MCF 10A (cell line): ENCODE data around the gene SGSM1. TPM values are rescaled to one million over a fixed set of nuclear protein-coding genes. Genes with fewer than 3 reads are reported as not detected.

ENCODE experiments used
- BruUV-seq: library from RNA; stranded (reverse); fragments of 400-500 nt; replicated peaks from 2 replicates; lab custom pipeline; 2021; lab: Mats Ljungman, UMichigan
- CTCF ChIA-PET: fragments of 300-600 bp; sonication (Branson Sonifier 250); formaldehyde crosslinking; extraction: SDS; loops from one replicate; lab custom pipeline; 2021; ENCODE audit warnings: antibody characterized with exemption, inconsistent platforms; lab: Yijun Ruan, JAX
- POLR2A ChIA-PET: fragments of 300-600, 350-650 bp; sonication (Branson Sonifier 250); formaldehyde crosslinking; extraction: SDS; loops from one replicate; lab custom pipeline; 2020; ENCODE audit warnings: antibody characterized with exemption, inconsistent platforms; lab: Yijun Ruan, JAX
- DNase-seq: peaks from one replicate; pipeline ENCODE4 v3.0.0-alpha.2; 2018; ENCODE audit not compliant: unreplicated experiment
- H3K27ac Mint-ChIP-seq: one replicate; pipeline ENCODE4 v1.8.0; 2022; ENCODE audit warnings: mild to moderate bottlenecking, low read depth, mixed read lengths; ENCODE audit not compliant: unreplicated experiment
- H3K27me3 Mint-ChIP-seq: one replicate; pipeline ENCODE4 v1.8.0; 2022; ENCODE audit warnings: mixed read lengths; ENCODE audit not compliant: insufficient read depth, unreplicated experiment
- H3K36me3 Mint-ChIP-seq: one replicate; pipeline ENCODE4 v1.8.0; 2022; ENCODE audit warnings: mild to moderate bottlenecking, moderate library complexity, mixed read lengths; ENCODE audit not compliant: insufficient read depth, unreplicated experiment
- H3K4me1 Mint-ChIP-seq: one replicate; pipeline ENCODE4 v1.8.0; 2022; ENCODE audit warnings: mixed read lengths; ENCODE audit not compliant: insufficient read depth, unreplicated experiment
- H3K4me3 Mint-ChIP-seq: one replicate; pipeline ENCODE4 v1.8.0; 2022; ENCODE audit warnings: mild to moderate bottlenecking, moderate library complexity, mixed read lengths; ENCODE audit not compliant: unreplicated experiment
- H3K9me3 Mint-ChIP-seq: one replicate; pipeline ENCODE4 v1.8.0; 2022; ENCODE audit warnings: mixed read lengths; ENCODE audit not compliant: unreplicated experiment
- CTCF ChIP-seq: fragments of 200-600 bp; IDR thresholded peaks from one replicate; pipeline ENCODE4 v1.8.0; 2022; ENCODE audit warnings: antibody characterized with exemption, mild to moderate bottlenecking; ENCODE audit not compliant: unreplicated experiment
- intact Hi-C: fragments of 100-400 bp; cut with micrococcal nuclease; formaldehyde crosslinking; loops from 2 replicates; pipeline ENCODE4 v1.14.1; 2022
- total RNA-seq: library from RNA; stranded (reverse); gene quantifications from 2 replicates; pipeline ENCODE4 v1.2.3, GENCODE V29; 2022

The SGSM1 gene
- total RNA-seq, 1 experiment from 2014 or later: 0.14 TPM

DNA sequence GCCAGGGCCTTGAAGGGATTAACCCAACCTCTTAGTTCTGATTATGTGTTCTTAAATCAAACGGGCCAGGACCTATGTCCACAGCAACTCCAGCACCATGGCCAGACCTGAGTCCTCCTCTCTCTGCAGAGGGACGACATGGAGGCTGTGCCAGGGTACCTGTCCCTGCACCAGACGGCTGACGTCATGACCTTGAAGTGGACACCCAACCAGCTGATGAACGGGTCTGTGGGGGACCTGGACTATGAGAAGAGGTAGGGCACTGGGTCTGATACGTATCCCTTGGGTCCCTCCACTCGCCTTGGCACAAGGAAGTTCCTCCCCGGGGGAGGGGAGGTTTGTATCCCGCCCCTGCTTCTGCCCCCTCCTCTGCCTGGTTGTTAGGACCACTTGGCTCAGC, 53.6 kb downstream of the SGSM1 start:
- POLR2A ChIA-PET: no interaction called here
- Mint-ChIP-seq H3K4me1 (no peaks in the 10 kb centered on the region), H3K27me3 (peaks cover 68% of the 10 kb centered on the region), H3K9me3 (peaks cover 8% of the 10 kb centered on the region), H3K36me3 (peaks cover 6% of the 10 kb centered on the region), H3K4me3 (no peak overlapping the region), H3K27ac (no peak overlapping the region)
- no peak for TF ChIP-seq CTCF
- intact Hi-C loops: no loop called here
- DNase-seq: no peak
- CTCF ChIA-PET: interaction anchor here (2.8 kb wide), 1 partner anchor 10 kb away, joined by 12 read pairs; no protein-coding TSS in a partner anchor
- no TSS peak for BruUV-seq

DNA sequence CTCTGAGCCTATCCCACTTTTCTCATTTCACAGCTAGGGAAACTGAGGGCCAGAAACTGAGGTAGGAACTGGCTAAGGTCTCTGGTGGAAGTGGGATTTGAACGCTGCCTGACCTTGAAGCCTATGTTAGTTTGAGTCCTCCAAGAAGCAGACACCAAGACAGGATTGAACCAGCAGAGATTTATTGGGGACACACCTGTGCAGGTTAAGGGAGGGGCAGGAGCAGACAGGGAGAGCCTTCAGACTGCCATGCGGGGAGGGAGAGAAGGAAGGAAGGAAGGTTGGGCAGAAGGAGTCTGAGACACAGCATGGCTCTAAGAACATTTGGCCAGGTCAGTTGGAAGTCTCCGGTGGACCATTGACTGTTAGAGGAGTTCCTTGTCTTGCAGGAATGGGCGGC, 59.5 kb downstream of the SGSM1 start:
- no peaks in the 10 kb centered on the region for H3K4me1 Mint-ChIP-seq
- no peak for TF ChIP-seq CTCF
- intact Hi-C loops: no loop called here
- H3K36me3 Mint-ChIP-seq: peaks cover 6% of the 10 kb centered on the region
- H3K27ac Mint-ChIP-seq: no peak overlapping the region
- BruUV-seq: no TSS peak
- no peak overlapping the region for H3K4me3 Mint-ChIP-seq
- no peaks in the 10 kb centered on the region for H3K9me3 Mint-ChIP-seq
- DNase-seq: no peak
- peaks cover 57% of the 10 kb centered on the region for H3K27me3 Mint-ChIP-seq
- ChIA-PET POLR2A (no interaction called here), CTCF (interaction anchor here (1.1 kb wide), 1 partner anchor 14 kb away, joined by 4 read pairs; no protein-coding TSS in a partner anchor)

DNA sequence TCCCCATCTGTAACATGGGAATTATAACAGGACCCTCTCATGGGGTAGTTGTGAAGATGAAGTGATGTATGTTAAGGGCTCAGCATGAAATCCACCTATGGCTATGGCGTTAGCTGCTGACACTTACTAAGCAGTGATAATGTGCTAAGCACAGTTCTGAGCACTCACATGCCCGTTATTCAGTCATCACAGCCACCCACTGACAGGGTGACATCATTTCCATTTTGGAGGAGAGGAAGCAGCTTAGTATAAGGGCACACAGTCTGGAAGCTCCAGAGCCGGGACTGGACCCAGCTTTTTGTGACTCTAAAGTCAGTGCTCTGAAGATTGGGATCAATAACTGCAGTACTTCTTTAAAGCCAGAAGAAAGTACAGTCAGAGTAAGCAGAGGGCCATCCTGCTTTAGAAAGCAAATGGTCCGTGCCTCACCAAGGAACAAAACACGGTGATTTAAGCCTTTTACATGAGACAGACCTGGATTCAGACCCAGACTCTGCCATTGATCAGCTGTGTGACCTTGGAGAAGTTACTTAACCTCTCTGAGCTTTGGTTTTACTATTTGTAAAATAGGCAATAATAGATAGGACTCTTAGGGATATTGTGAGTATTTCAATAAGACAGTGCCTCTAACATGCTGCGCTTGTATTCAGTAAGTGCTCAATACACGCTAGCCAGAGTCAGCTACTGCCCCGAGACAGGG, 61.5 kb downstream of the SGSM1 start:
- H3K4me3 Mint-ChIP-seq: no peak overlapping the region
- no TSS peak for BruUV-seq
- POLR2A ChIA-PET: no interaction called here
- TF ChIP-seq CTCF: no peak
- H3K27ac Mint-ChIP-seq: no peak overlapping the region
- peaks cover 63% of the 10 kb centered on the region for H3K27me3 Mint-ChIP-seq
- no peak for DNase-seq
- H3K36me3 Mint-ChIP-seq: peaks cover 6% of the 10 kb centered on the region
- H3K4me1 Mint-ChIP-seq: no peaks in the 10 kb centered on the region
- CTCF ChIA-PET: interaction anchor here (0.9 to 1.2 kb wide), 2 partner anchors 23 to 43 kb away, joined by 3 read pairs; no protein-coding TSS in a partner anchor
- H3K9me3 Mint-ChIP-seq: no peaks in the 10 kb centered on the region
- intact Hi-C loops: no loop called here

DNA sequence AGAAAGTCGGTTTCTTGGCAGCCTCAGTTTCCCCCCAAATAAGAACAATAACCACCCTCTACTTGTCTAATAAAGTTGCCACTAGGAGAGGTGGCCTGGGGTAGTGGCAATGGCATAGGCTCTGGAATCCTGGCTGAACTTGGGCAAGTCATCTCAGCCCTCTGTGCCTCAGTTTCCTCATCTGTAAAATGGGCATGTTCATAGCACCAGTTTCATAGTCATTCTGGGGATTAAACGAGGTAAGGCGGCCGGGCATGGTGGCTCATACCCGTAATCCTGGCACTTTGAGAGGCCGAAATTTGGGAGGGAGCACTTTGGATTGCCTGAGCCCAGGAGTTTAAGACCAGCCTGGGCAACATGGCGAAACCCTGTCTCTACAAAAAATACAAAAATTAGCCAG, 63.0 kb downstream of the SGSM1 start:
- ChIA-PET CTCF (no interaction called here), POLR2A (no interaction called here)
- H3K27me3 Mint-ChIP-seq: peaks cover 48% of the 10 kb centered on the region
- H3K9me3 Mint-ChIP-seq: no peaks in the 10 kb centered on the region
- H3K36me3 Mint-ChIP-seq: no peaks in the 10 kb centered on the region
- no TSS peak for BruUV-seq
- no peak overlapping the region for H3K4me3 Mint-ChIP-seq
- no peaks in the 10 kb centered on the region for H3K4me1 Mint-ChIP-seq
- intact Hi-C loops: no loop called here
- DNase-seq: no peak
- H3K27ac Mint-ChIP-seq: no peak overlapping the region
- TF ChIP-seq CTCF: no peak
